Measurements from ENCODE around the gene RBKS. TPM values are rescaled to one million over a fixed set of nuclear protein-coding genes. Genes with fewer than 3 reads are reported as not detected.
A peak's percentile ranks its signal among the peaks of the same experiment; 100 is the strongest.

Gene RBKS
- total RNA-seq, 2 experiments from 2014 or later = 9.2 to 9.7 TPM

- Mint-ChIP-seq H3K4me3 (no peak overlapping the region), H3K27ac (no peak overlapping the region), H3K9me3 (no peaks in the 10 kb centered on the region), H3K4me1 (ENCODE audit: low read depth) (peaks cover 23% of the 10 kb centered on the region), H3K27me3 (no peaks in the 10 kb centered on the region), H3K36me3 (peaks cover 12% of the 10 kb centered on the region)
- ChIA-PET CTCF (interaction anchor here (0.6 kb wide), 1 partner anchor 29 kb away, joined by 3 read pairs; no protein-coding TSS in a partner anchor), POLR2A (no interaction called here)
- DNase-seq = no peak
- intact Hi-C loops (cut with micrococcal nuclease) = no loop called here
Measured at GRCh38 chr2:27915874-27916273, 25.7 kb upstream of the RBKS start.

GRCh38 chr2:27915191-27915590 lies 25.0 kb upstream of the RBKS start:
- ChIA-PET POLR2A (no interaction called here), CTCF (no interaction called here)
- Mint-ChIP-seq H3K27me3 (no peaks in the 10 kb centered on the region), H3K4me3 (no peak overlapping the region), H3K4me1 (ENCODE audit: low read depth) (peaks cover 20% of the 10 kb centered on the region), H3K27ac (no peak overlapping the region), H3K9me3 (no peaks in the 10 kb centered on the region), H3K36me3 (peaks cover 11% of the 10 kb centered on the region)
- no peak for DNase-seq
- intact Hi-C loops (cut with micrococcal nuclease) = no loop called here

GRCh38 chr2:27914805-27915175 lies 24.6 kb upstream of the RBKS start:
- peaks cover 11% of the 10 kb centered on the region for H3K36me3 Mint-ChIP-seq
- DNase-seq = no peak
- ChIA-PET CTCF (no interaction called here), POLR2A (no interaction called here)
- peaks cover 16% of the 10 kb centered on the region for H3K4me1 Mint-ChIP-seq (ENCODE audit: low read depth)
- H3K27ac Mint-ChIP-seq = no peak overlapping the region
- no peaks in the 10 kb centered on the region for H3K27me3 Mint-ChIP-seq
- H3K9me3 Mint-ChIP-seq = no peaks in the 10 kb centered on the region
- intact Hi-C loops (cut with micrococcal nuclease) = no loop called here
- no peak overlapping the region for H3K4me3 Mint-ChIP-seq

GRCh38 chr2:27914041-27914804 lies 24.0 kb upstream of the RBKS start:
- no peaks in the 10 kb centered on the region for H3K9me3 Mint-ChIP-seq
- H3K4me1 Mint-ChIP-seq (ENCODE audit: low read depth) = peaks cover 16% of the 10 kb centered on the region
- no peaks in the 10 kb centered on the region for H3K27me3 Mint-ChIP-seq
- H3K27ac Mint-ChIP-seq = peak overlapping the region; percentile 24
- H3K4me3 Mint-ChIP-seq = no peak overlapping the region
- CTCF ChIA-PET = interaction anchor here (0.8 kb wide), 1 partner anchor 210 kb away, joined by 3 read pairs; no protein-coding TSS in a partner anchor
- peaks cover 11% of the 10 kb centered on the region for H3K36me3 Mint-ChIP-seq
- POLR2A ChIA-PET = no interaction called here
- intact Hi-C loops (cut with micrococcal nuclease) = no loop called here
- no peak for DNase-seq

- no peak overlapping the region for H3K27ac Mint-ChIP-seq
- H3K4me3 Mint-ChIP-seq = no peak overlapping the region
- peaks cover 19% of the 10 kb centered on the region for H3K4me1 Mint-ChIP-seq (ENCODE audit: low read depth)
- no peak for DNase-seq
- peaks cover 16% of the 10 kb centered on the region for H3K36me3 Mint-ChIP-seq
- CTCF ChIA-PET = no interaction called here
- no peaks in the 10 kb centered on the region for H3K9me3 Mint-ChIP-seq
- POLR2A ChIA-PET = interaction anchor here (0.6 kb wide), 1 partner anchor 17 kb away, joined by 5 read pairs; no protein-coding TSS in a partner anchor
- H3K27me3 Mint-ChIP-seq = no peaks in the 10 kb centered on the region
- intact Hi-C loops (cut with micrococcal nuclease) = no loop called here
Measured at GRCh38 chr2:27912512-27912911, 22.3 kb upstream of the RBKS start.

GRCh38 chr2:27911458-27912210 lies 21.4 kb upstream of the RBKS start:
- peaks cover 25% of the 10 kb centered on the region for H3K4me1 Mint-ChIP-seq (ENCODE audit: low read depth)
- H3K9me3 Mint-ChIP-seq = no peaks in the 10 kb centered on the region
- no peak overlapping the region for H3K4me3 Mint-ChIP-seq
- no peak for DNase-seq
- no peak overlapping the region for H3K27ac Mint-ChIP-seq
- no peaks in the 10 kb centered on the region for H3K27me3 Mint-ChIP-seq
- ChIA-PET CTCF (no interaction called here), POLR2A (no interaction called here)
- intact Hi-C loops (cut with micrococcal nuclease) = no loop called here
- peaks cover 21% of the 10 kb centered on the region for H3K36me3 Mint-ChIP-seq

- H3K36me3 Mint-ChIP-seq = peaks cover 33% of the 10 kb centered on the region
- ChIA-PET POLR2A (no interaction called here), CTCF (no interaction called here)
- H3K9me3 Mint-ChIP-seq = no peaks in the 10 kb centered on the region
- intact Hi-C loops (cut with micrococcal nuclease) = no loop called here
- no peak overlapping the region for H3K4me3 Mint-ChIP-seq
- no peak for DNase-seq
- H3K27ac Mint-ChIP-seq = no peak overlapping the region
- no peaks in the 10 kb centered on the region for H3K27me3 Mint-ChIP-seq
- H3K4me1 Mint-ChIP-seq (ENCODE audit: low read depth) = peaks cover 37% of the 10 kb centered on the region
Measured at GRCh38 chr2:27909901-27910300, 19.7 kb upstream of the RBKS start.

- intact Hi-C loops (cut with micrococcal nuclease) = no loop called here
- no peak for DNase-seq
- no peaks in the 10 kb centered on the region for H3K27me3 Mint-ChIP-seq
- ChIA-PET POLR2A (no interaction called here), CTCF (no interaction called here)
- peak overlapping the region; percentile 6 for H3K27ac Mint-ChIP-seq
- no peaks in the 10 kb centered on the region for H3K9me3 Mint-ChIP-seq
- H3K36me3 Mint-ChIP-seq = peaks cover 43% of the 10 kb centered on the region
- H3K4me3 Mint-ChIP-seq = no peak overlapping the region
- H3K4me1 Mint-ChIP-seq (ENCODE audit: low read depth) = peaks cover 51% of the 10 kb centered on the region
Measured at GRCh38 chr2:27907547-27907946, 17.4 kb upstream of the RBKS start.

- Mint-ChIP-seq H3K4me3 (no peak overlapping the region), H3K4me1 (ENCODE audit: low read depth) (peaks cover 65% of the 10 kb centered on the region), H3K36me3 (peaks cover 41% of the 10 kb centered on the region), H3K27me3 (no peaks in the 10 kb centered on the region), H3K27ac (no peak overlapping the region), H3K9me3 (no peaks in the 10 kb centered on the region)
- ChIA-PET POLR2A (no interaction called here), CTCF (no interaction called here)
- intact Hi-C loops (cut with micrococcal nuclease) = no loop called here
- no peak for DNase-seq
Measured at GRCh38 chr2:27906074-27906473, 15.9 kb upstream of the RBKS start.

GRCh38 chr2:27904405-27904665 lies 14.1 kb upstream of the RBKS start:
- no peaks in the 10 kb centered on the region for H3K9me3 Mint-ChIP-seq
- DNase-seq = no peak
- ChIA-PET CTCF (interaction anchor here (1.5 kb wide), 1 partner anchor 201 kb away, joined by 3 read pairs; no protein-coding TSS in a partner anchor), POLR2A (interaction anchor here (1.1 to 1.5 kb wide), 2 partner anchors 13 to 51 kb away, joined by 3 to 6 read pairs; partner anchors contain the start of gene BABAM2)
- intact Hi-C loops (cut with micrococcal nuclease) = no loop called here
- no peak overlapping the region for H3K27ac Mint-ChIP-seq
- peaks cover 75% of the 10 kb centered on the region for H3K4me1 Mint-ChIP-seq (ENCODE audit: low read depth)
- H3K4me3 Mint-ChIP-seq = no peak overlapping the region
- no peaks in the 10 kb centered on the region for H3K27me3 Mint-ChIP-seq
- peaks cover 47% of the 10 kb centered on the region for H3K36me3 Mint-ChIP-seq

GRCh38 chr2:27903649-27904404 lies 13.6 kb upstream of the RBKS start:
- Mint-ChIP-seq H3K4me1 (ENCODE audit: low read depth) (peaks cover 73% of the 10 kb centered on the region), H3K9me3 (no peaks in the 10 kb centered on the region), H3K27me3 (no peaks in the 10 kb centered on the region), H3K36me3 (peaks cover 48% of the 10 kb centered on the region), H3K27ac (peak overlapping the region; percentile 16), H3K4me3 (no peak overlapping the region)
- ChIA-PET CTCF (interaction anchor here (1.5 kb wide), 1 partner anchor 200 kb away, joined by 3 read pairs; no protein-coding TSS in a partner anchor), POLR2A (interaction anchor here (0.6 to 1.5 kb wide), 2 partner anchors 51 to 480 kb away, joined by 3 to 6 read pairs; no protein-coding TSS in a partner anchor)
- intact Hi-C loops (cut with micrococcal nuclease) = no loop called here
- DNase-seq = peak; percentile 31

GRCh38 chr2:27903018-27903417 lies 12.8 kb upstream of the RBKS start:
- Mint-ChIP-seq H3K4me3 (no peak overlapping the region), H3K4me1 (ENCODE audit: low read depth) (peaks cover 74% of the 10 kb centered on the region), H3K27ac (peak overlapping the region; percentile 75), H3K9me3 (no peaks in the 10 kb centered on the region), H3K27me3 (no peaks in the 10 kb centered on the region), H3K36me3 (peaks cover 47% of the 10 kb centered on the region)
- ChIA-PET POLR2A (interaction anchor here (0.6 to 2.4 kb wide), 4 partner anchors 13 to 481 kb away, joined by 3 to 13 read pairs (median 5); partner anchors contain the start of genes BABAM2 and RBKS), CTCF (no interaction called here)
- intact Hi-C loops (cut with micrococcal nuclease) = no loop called here
- no peak for DNase-seq
